Measurements from ENCODE around the gene FAM83F.

Gene FAM83F

GRCh38 chr22:39962071-39962470 lies 32.7 kb upstream of the FAM83F start:
- H3K4me3 ChIP-seq (ENCODE audit: insufficient read depth, low read length, poor library complexity, severe bottlenecking), result no peak overlapping the region

GRCh38 chr22:39965748-39966147 lies 29.0 kb upstream of the FAM83F start:
- Histone ChIP-seq H3K4me3 (ENCODE audit: insufficient read depth, low read length, poor library complexity, severe bottlenecking) (no peak overlapping the region), H2AFZ (ENCODE audit: low read depth, low read length, severe bottlenecking) (no peak overlapping the region), H3K79me2 (ENCODE audit: insufficient read depth, low read length) (no peaks in the 10 kb centered on the region), H4K20me1 (ENCODE audit: low read depth, low read length) (no peaks in the 10 kb centered on the region), H3K27ac (ENCODE audit: low read depth, low read length) (no peak overlapping the region), H3K27me3 (ENCODE audit: low read length) (no peaks in the 10 kb centered on the region), H3F3A (ENCODE audit: insufficient read depth) (no peaks in the 10 kb centered on the region), H3K36me3 (ENCODE audit: low read length) (no peaks in the 10 kb centered on the region), H3K9me2 (replicated peaks; ENCODE audit: insufficient read depth, low read length) (no peaks in the 10 kb centered on the region), H3K9me3 (ENCODE audit: insufficient read depth, low read length) (no peaks in the 10 kb centered on the region), H3K4me2 (ENCODE audit: low read depth, low read length, poor library complexity, severe bottlenecking) (no peak overlapping the region), H3K9ac (ENCODE audit: low read length) (no peak overlapping the region)
- TF ChIP-seq CTCF (IDR thresholded peaks at IDR 0.05; ENCODE audit: insufficient read depth, low read length, poor library complexity, severe bottlenecking), result no peak
- no peak for TF ChIP-seq EZH2phosphoT487 (conservative IDR thresholded peaks at IDR 0.05; ENCODE audit: low read length)

More at GRCh38 chr22:39962071-39962470, 32.7 kb upstream of the FAM83F start:
- H3K9me2 ChIP-seq (replicated peaks; ENCODE audit: insufficient read depth, low read length), result no peaks in the 10 kb centered on the region
- H3K9ac ChIP-seq (ENCODE audit: low read length), result no peak overlapping the region
- no peaks in the 10 kb centered on the region for H3K36me3 ChIP-seq (ENCODE audit: low read length)
- no peak overlapping the region for H3K4me2 ChIP-seq (ENCODE audit: low read depth, low read length, poor library complexity, severe bottlenecking)
- H3K9me3 ChIP-seq (ENCODE audit: insufficient read depth, low read length), result no peaks in the 10 kb centered on the region
- H3K27me3 ChIP-seq (ENCODE audit: low read length), result no peaks in the 10 kb centered on the region
- H3K27ac ChIP-seq (ENCODE audit: low read depth, low read length), result no peak overlapping the region
- no peaks in the 10 kb centered on the region for H4K20me1 ChIP-seq (ENCODE audit: low read depth, low read length)
- H3K79me2 ChIP-seq (ENCODE audit: insufficient read depth, low read length), result no peaks in the 10 kb centered on the region
- no peaks in the 10 kb centered on the region for H3F3A ChIP-seq (ENCODE audit: insufficient read depth)
- H2AFZ ChIP-seq (ENCODE audit: low read depth, low read length, severe bottlenecking), result no peak overlapping the region
- TF ChIP-seq EZH2phosphoT487 (conservative IDR thresholded peaks at IDR 0.05; ENCODE audit: low read length) (no peak), CTCF (IDR thresholded peaks at IDR 0.05; ENCODE audit: insufficient read depth, low read length, poor library complexity, severe bottlenecking) (no peak)

- H3K9me2 ChIP-seq (replicated peaks; ENCODE audit: insufficient read depth, low read length), result no peaks in the 10 kb centered on the region
- H3K9ac ChIP-seq (ENCODE audit: low read length), result no peak overlapping the region
- no peak overlapping the region for H3K27ac ChIP-seq (ENCODE audit: low read depth, low read length)
- TF ChIP-seq CTCF (IDR thresholded peaks at IDR 0.05; ENCODE audit: insufficient read depth, low read length, poor library complexity, severe bottlenecking) (no peak), EZH2phosphoT487 (conservative IDR thresholded peaks at IDR 0.05; ENCODE audit: low read length) (no peak)
- no peak overlapping the region for H3K4me3 ChIP-seq (ENCODE audit: insufficient read depth, low read length, poor library complexity, severe bottlenecking)
- no peaks in the 10 kb centered on the region for H3K27me3 ChIP-seq (ENCODE audit: low read length)
- no peaks in the 10 kb centered on the region for H3K9me3 ChIP-seq (ENCODE audit: insufficient read depth, low read length)
- H3K4me2 ChIP-seq (ENCODE audit: low read depth, low read length, poor library complexity, severe bottlenecking), result no peak overlapping the region
- H3K36me3 ChIP-seq (ENCODE audit: low read length), result no peaks in the 10 kb centered on the region
- H2AFZ ChIP-seq (ENCODE audit: low read depth, low read length, severe bottlenecking), result no peak overlapping the region
- no peaks in the 10 kb centered on the region for H4K20me1 ChIP-seq (ENCODE audit: low read depth, low read length)
- H3F3A ChIP-seq (ENCODE audit: insufficient read depth), result no peaks in the 10 kb centered on the region
- no peaks in the 10 kb centered on the region for H3K79me2 ChIP-seq (ENCODE audit: insufficient read depth, low read length)
Measured at GRCh38 chr22:39966470-39966869, 28.3 kb upstream of the FAM83F start.
